ENCODE measurements around the gene PDE6B.
"Not testable (repeated sequence)": the region's sequence is repeated elsewhere in the genome, so short reads cannot be mapped to it uniquely, and the experiment has no call there.

Gene PDE6B

GRCh38 chr4:633976-634598 is 8.7 kb downstream of the PDE6B start:
- no peak for DNase-seq (ENCODE audit: low read depth)
- TF ChIP-seq, protein P1, sequence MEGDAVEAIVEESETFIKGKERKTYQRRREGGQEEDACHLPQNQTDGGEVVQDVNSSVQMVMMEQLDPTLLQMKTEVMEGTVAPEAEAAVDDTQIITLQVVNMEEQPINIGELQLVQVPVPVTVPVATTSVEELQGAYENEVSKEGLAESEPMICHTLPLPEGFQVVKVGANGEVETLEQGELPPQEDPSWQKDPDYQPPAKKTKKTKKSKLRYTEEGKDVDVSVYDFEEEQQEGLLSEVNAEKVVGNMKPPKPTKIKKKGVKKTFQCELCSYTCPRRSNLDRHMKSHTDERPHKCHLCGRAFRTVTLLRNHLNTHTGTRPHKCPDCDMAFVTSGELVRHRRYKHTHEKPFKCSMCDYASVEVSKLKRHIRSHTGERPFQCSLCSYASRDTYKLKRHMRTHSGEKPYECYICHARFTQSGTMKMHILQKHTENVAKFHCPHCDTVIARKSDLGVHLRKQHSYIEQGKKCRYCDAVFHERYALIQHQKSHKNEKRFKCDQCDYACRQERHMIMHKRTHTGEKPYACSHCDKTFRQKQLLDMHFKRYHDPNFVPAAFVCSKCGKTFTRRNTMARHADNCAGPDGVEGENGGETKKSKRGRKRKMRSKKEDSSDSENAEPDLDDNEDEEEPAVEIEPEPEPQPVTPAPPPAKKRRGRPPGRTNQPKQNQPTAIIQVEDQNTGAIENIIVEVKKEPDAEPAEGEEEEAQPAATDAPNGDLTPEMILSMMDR (conservative IDR thresholded peaks at IDR 0.05; ENCODE audit: low read length) = no peak
- no peak overlapping the region for H3K4me3 ChIP-seq (ENCODE audit: low read length)

DNA sequence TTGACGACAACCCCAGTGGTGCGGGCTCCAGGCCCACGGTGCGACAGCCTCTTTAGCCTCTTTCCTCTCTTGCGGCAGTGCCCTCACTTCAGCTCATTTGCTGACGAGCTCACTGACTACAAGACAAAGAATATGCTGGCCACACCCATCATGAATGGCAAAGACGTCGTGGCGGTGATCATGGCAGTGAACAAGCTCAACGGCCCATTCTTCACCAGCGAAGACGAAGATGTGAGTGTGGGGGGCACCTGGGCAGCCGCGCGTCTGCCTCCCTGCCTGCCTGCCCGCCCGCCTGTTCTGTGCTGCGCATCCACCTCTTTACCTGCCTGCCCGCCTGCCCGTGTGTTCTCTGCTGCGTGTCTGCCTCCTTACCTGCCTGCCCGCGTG is 9.2 kb downstream of the PDE6B start:
- H3K4me3 ChIP-seq (ENCODE audit: low read length) = no peak overlapping the region
- TF ChIP-seq, protein P1 (conservative IDR thresholded peaks at IDR 0.05; ENCODE audit: low read length) = no peak
- no peak for DNase-seq (ENCODE audit: low read depth)

DNA sequence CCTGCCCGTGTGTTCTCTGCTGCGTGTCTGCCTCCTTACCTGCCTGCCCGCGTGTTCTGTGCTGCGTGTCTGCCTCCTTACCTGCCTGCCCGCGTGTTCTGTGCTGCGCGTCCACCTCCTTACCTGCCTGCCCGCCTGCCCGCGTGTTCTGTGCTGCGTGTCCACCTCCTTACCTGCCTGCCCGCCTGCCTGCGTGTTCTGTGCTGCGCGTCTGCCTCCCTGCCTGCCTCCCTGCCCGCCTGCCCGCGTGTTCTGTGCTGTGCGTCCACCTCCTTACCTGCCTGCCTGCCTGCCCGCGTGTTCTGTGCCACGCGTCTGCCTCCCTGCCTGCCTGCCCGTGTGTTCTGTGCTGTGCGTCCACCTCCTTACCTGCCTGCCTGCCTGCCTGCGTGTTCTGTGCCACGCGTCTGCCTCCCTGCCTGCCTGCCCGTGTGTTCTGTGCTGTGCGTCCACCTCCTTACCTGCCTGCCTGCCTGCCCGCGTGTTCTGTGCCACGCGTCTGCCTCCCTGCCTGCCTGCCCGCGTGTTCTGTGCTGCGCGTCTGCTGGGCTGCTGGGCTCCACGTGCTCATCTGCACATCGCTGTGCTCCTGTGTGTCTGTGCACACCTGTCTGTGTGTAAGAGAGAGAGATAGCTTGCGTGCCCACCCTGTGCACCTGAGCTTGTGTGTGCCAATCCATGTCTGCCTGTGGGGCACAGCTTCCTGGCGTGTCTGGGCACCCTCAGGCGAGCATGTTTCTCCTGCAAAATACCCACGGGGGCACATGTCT is 9.9 kb downstream of the PDE6B start:
- not testable (repeated sequence) for H3K4me3 ChIP-seq (ENCODE audit: low read length); DNase-seq (ENCODE audit: low read depth)

GRCh38 chr4:635851-636627 is 10.7 kb downstream of the PDE6B start:
- no peak for DNase-seq (ENCODE audit: low read depth)

DNA sequence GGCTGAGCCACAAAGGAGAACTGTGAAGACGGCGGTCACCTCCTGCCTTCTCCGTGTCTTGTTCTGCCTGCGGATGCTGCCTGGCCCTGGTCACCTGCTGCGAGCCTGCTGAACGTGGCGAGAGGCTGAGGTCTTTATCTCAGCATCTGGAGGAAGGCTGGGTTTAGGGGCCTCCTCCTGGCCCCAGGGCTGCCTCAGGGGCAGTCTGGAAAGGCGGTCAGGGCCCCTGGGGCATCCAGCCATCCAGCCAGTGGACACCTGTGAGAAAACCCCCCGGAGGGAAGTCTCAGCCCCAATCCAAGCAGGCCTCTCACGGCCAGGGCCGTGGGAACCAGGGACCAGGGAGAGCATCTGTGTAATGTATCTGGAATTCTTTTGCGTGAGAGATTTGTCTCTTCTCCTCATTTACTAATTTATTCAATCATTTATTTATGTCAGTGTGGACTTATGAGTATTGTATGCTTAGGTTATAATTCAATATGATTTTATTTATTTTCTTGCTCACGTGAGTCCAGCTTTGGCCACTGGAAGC is 11.3 kb downstream of the PDE6B start:
- H3K4me3 ChIP-seq (ENCODE audit: low read length) = no peak overlapping the region
- DNase-seq (ENCODE audit: low read depth) = no peak
- TF ChIP-seq, protein P1 (conservative IDR thresholded peaks at IDR 0.05; ENCODE audit: low read length) = no peak

More at GRCh38 chr4:635851-636627, 10.7 kb downstream of the PDE6B start:
- TF ChIP-seq, protein P1 (conservative IDR thresholded peaks at IDR 0.05; ENCODE audit: low read length) = no peak
- no peak overlapping the region for H3K4me3 ChIP-seq (ENCODE audit: low read length)

DNA sequence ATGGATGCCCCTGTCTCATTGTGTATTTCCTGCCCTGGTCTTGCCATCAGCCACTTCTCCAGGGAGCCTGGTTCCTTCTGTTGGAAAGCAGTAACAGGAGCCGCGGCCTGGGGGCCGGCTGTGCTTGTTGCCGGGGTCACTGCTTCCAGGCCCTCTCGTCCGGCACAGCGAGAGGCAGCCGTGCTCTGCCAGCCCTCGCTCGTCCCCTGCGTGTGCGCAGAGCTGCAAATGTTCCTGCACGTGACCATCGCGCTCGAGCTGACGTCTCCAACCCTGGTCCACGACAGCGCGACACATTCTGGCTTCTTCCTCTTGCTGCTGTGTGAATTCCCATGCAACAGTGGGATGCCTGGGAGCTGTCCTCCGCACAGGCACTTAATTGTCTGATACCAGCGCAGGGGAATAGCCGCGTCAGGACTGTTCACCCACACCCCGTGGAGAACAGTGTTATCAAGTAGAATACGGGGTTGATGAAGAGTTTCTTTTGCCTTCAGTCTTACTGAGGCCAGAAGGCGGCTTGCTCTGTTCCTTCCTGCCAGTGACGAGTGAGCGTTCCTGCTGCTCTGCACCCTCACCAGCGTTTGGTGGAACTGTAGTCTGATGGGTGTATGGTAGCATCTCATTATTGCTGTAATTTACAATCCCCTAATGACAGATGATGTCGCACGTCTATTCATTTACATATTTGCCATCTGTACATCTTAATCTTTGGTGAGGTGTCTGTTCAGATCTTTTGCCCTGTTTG is 12.3 kb downstream of the PDE6B start:
- H3K4me3 ChIP-seq (ENCODE audit: low read length) = no peak overlapping the region
- no peak for DNase-seq (ENCODE audit: low read depth)
- TF ChIP-seq, protein P1 (conservative IDR thresholded peaks at IDR 0.05; ENCODE audit: low read length) = no peak

DNA sequence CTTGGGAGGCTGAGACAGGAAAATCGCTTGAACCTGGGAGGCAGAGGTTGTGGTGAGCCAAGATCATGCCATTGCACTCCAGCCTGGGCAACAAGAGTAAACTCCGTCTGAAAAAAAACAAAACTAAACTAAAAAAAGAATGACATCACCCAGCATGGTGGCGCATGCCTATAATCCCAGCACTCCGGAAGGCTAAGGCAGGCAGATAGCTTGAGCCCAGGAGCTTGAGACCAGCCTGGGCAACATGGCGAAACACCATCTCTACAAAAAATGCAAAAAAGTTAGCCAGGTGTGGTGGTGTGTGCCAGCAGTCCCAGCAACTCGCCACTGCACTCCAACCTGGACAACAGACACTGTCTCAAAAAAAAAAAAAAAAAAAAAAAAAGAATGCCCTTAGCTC is 17.0 kb downstream of the PDE6B start:
- H3K4me3 ChIP-seq (ENCODE audit: low read length); DNase-seq (ENCODE audit: low read depth): not testable (repeated sequence)

Data from AG10803 (cell line).